Measurements from ENCODE around the gene RPTOR. TPM values are rescaled to one million over a fixed set of nuclear protein-coding genes. Genes with fewer than 3 reads are reported as not detected.

The RPTOR gene
- total and polyA plus RNA-seq, 4 experiments from 2014 or later = 2.4 to 51.8 (median 29.6) TPM

DNA sequence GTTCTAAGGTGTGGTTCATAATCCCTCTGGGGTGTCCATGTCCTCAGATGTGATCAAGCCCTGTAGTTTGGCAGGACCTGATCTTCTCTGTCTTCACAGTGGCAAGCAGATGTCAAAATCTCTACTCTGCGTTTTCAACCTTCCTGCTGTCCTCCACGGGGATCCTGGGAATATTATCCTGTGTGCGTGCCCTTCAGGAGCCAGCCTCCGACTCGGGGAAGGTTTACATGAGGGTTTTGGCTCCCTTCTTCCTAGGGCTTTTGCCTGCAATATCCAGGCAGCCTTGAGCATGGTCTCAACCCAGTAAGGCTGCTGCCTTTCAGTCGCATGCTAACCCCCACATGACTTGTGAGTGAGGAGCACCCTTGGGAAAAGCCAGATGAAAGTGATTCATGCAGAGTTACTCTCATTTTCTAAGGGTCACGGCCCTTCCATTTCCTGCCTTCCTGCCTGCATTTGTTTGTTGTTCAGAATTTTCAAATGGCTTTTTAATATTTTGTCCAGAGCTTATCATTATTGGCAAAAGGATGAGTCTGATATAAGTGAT lies 244.8 kb downstream of the RPTOR start:
- peaks cover 90% of the 10 kb centered on the region for H3K4me1 ChIP-seq (ENCODE audit: insufficient read depth, low read length)
- POLR2A ChIA-PET (ENCODE audit: partially characterized antibody) = interaction anchor here (0.8 to 4.1 kb wide), 13 partner anchors 7 to 87 kb away, joined by 3 to 51 read pairs (median 6); no protein-coding TSS in a partner anchor

DNA sequence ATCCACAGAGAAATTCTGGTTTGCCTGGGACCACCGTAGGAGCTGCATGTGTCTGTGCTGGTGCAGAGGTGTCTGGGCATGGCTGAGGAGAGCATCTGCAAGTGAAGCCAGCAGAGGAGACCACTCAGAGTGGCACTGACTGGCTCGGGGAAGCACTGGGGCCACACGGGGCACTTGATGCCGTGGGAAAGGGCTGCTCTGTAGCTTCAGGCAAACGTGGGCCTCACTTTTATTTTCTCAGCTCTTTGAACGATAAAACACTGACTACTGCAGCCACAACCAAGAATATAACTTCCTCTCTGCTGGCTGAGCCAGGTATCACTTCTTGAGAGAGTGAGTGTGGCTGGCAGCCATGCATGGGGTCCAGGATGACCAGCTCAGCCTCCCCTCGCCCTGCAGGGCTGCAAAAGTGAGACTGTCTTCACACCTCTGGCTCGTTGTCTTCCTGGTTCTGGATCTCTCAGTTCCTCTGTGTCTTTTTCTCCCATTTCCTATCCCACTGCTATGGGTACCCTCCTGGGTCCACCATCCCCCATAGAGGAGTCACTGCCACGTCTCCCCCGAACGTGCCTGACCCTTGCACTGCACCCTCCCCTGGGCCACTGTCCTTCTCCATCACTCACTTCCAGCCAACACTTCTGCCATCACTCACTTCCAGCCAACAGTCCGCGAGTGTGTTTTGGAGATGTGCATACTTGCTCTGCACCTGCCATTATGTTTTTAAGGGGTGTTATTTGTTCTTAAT lies 245.6 kb downstream of the RPTOR start:
- peak overlapping the region; percentile 87 to 96 (median 95) for H3K27ac Mint-ChIP-seq
- Histone ChIP-seq H3K4me3 (ENCODE audit: low read length in 2 of 2) (peak overlapping the region in 1 of 2 donors; percentile 3), H3K4me1 (ENCODE audit: insufficient read depth, low read length) (peaks cover 84% of the 10 kb centered on the region), H3K36me3 (ENCODE audit: insufficient read depth, low read length) (no peaks in the 10 kb centered on the region), H3K27me3 (ENCODE audit: insufficient read depth, low read length) (no peaks in the 10 kb centered on the region), H3K27ac (ENCODE audit: low read depth, low read length) (peak overlapping the region; percentile 50), H3K9me3 (ENCODE audit: control insufficient read depth in 1 of 2, low read length in 2 of 2) (no peaks in the 10 kb centered on the region)
- peaks cover 66 to 94% (median 77%) of the 10 kb centered on the region in 4 donors for H3K4me1 Mint-ChIP-seq
- DNase-seq = peak in 3 of 5 donors; percentile 32 to 43 (median 39)
- intact Hi-C loops (cut with micrococcal nuclease) = loop anchor here (1.0 to 5.0 kb wide), 4 partner anchors 9 to 67 kb away; no protein-coding TSS in a partner anchor
- H3K4me3 Mint-ChIP-seq = peak overlapping the region; percentile 71 to 92 (median 86)
- peaks cover 0 to 2% (median 0%) of the 10 kb centered on the region in 8 donors for H3K9me3 Mint-ChIP-seq
- POLR2A ChIA-PET (ENCODE audit: partially characterized antibody) = interaction anchor here (0.8 to 4.1 kb wide), 18 partner anchors 8 to 141 kb away, joined by 3 to 51 read pairs (median 4); no protein-coding TSS in a partner anchor
- H3K27me3 Mint-ChIP-seq = no peaks in the 10 kb centered on the region
- peaks cover 12 to 28% of the 10 kb centered on the region in 2 donors for H3K36me3 Mint-ChIP-seq
- CTCF ChIA-PET (ENCODE audit: partially characterized antibody) = interaction anchor here (0.8 to 5.3 kb wide), 10 partner anchors 8 to 214 kb away, joined by 3 to 29 read pairs (median 5); no protein-coding TSS in a partner anchor

More for the DNA sequence above, 244.8 kb downstream of the RPTOR start:
- Histone ChIP-seq H3K27ac (ENCODE audit: low read depth, low read length) (peak overlapping the region; percentile 50), H3K27me3 (ENCODE audit: insufficient read depth, low read length) (no peaks in the 10 kb centered on the region), H3K4me3 (ENCODE audit: low read length in 2 of 2) (peak overlapping the region; percentile 3 to 31), H3K9me3 (ENCODE audit: control insufficient read depth in 1 of 2, low read length in 2 of 2) (no peaks in the 10 kb centered on the region), H3K36me3 (ENCODE audit: insufficient read depth, low read length) (no peaks in the 10 kb centered on the region)
- no peak for DNase-seq
- Mint-ChIP-seq H3K27me3 (no peaks in the 10 kb centered on the region), H3K36me3 (peaks cover 9 to 24% of the 10 kb centered on the region in 2 donors), H3K27ac (peak overlapping the region; percentile 87 to 96 (median 95)), H3K9me3 (peaks cover 0 to 2% (median 0%) of the 10 kb centered on the region in 8 donors), H3K4me3 (peak overlapping the region; percentile 71 to 92 (median 86)), H3K4me1 (peaks cover 64 to 93% (median 81%) of the 10 kb centered on the region in 4 donors)
- intact Hi-C loops (cut with micrococcal nuclease) = loop anchor here (10.0 kb wide), 1 partner anchor 215 kb away; no protein-coding TSS in a partner anchor
- CTCF ChIA-PET (ENCODE audit: partially characterized antibody) = interaction anchor here (0.8 to 5.3 kb wide), 7 partner anchors 7 to 213 kb away, joined by 3 to 29 read pairs (median 6); no protein-coding TSS in a partner anchor

DNA sequence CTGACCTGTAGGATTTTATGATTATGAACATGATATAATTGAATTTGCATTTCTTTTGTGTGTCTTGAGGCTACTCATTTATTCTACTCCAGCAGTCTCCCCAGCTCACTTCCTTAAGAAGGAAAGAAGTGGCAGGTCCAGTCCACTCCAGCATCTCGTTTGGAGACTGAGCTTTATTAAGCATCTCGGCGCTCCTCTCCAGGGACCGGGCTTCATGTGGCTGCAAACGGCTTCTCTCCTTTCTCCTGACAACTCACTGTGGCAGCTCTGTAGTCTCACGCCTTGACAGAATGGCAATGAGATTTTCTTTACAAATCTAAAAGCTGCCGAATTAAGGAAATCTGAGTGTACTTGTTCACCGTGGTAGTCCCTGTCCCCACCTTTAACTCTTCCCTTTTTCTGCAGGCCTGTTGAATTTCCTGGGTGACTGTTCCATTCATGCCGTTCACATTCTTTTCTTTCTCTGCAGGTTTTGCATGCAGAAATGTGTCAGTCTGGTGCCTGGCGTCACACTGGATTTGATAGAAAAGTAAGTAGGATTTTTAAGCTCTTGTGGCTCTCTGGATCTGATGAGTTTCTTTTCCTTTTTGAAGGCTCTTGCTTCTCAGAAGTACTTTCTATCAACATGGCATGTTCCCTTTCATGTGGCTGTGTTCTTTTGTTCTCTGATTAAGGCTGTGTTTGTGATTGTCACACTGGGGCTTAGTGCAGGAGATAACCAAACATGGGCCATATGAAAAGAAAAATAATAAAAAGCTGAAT lies 246.5 kb downstream of the RPTOR start:
- POLR2A ChIA-PET (ENCODE audit: partially characterized antibody) = interaction anchor here (0.7 to 4.1 kb wide), 19 partner anchors 9 to 142 kb away, joined by 3 to 51 read pairs (median 4); no protein-coding TSS in a partner anchor
- intact Hi-C loops (cut with micrococcal nuclease) = loop anchor here (1.0 to 5.0 kb wide), 4 partner anchors 10 to 66 kb away; no protein-coding TSS in a partner anchor
- H3K9me3 ChIP-seq (ENCODE audit: control insufficient read depth in 1 of 2, low read length in 2 of 2) = no peaks in the 10 kb centered on the region
- H3K4me1 ChIP-seq (ENCODE audit: insufficient read depth, low read length) = peaks cover 74% of the 10 kb centered on the region
- H3K36me3 Mint-ChIP-seq = peaks cover 12 to 32% of the 10 kb centered on the region in 2 donors
- peak overlapping the region; percentile 71 to 92 (median 86) for H3K4me3 Mint-ChIP-seq
- H3K9me3 Mint-ChIP-seq = peaks cover 0 to 2% (median 0%) of the 10 kb centered on the region in 8 donors
- no peaks in the 10 kb centered on the region for H3K36me3 ChIP-seq (ENCODE audit: insufficient read depth, low read length)
- H3K27me3 ChIP-seq (ENCODE audit: insufficient read depth, low read length) = no peaks in the 10 kb centered on the region
- H3K4me3 ChIP-seq (ENCODE audit: low read length in 2 of 2) = peak overlapping the region in 1 of 2 donors; percentile 13
- CTCF ChIA-PET (ENCODE audit: partially characterized antibody) = interaction anchor here (0.7 to 5.3 kb wide), 12 partner anchors 9 to 215 kb away, joined by 3 to 29 read pairs (median 5); no protein-coding TSS in a partner anchor
- peak overlapping the region; percentile 50 for H3K27ac ChIP-seq (ENCODE audit: low read depth, low read length)
- peak overlapping the region; percentile 87 to 96 (median 95) for H3K27ac Mint-ChIP-seq
- peak in 4 of 5 donors; percentile 41 to 57 (median 50) for DNase-seq
- H3K27me3 Mint-ChIP-seq = no peaks in the 10 kb centered on the region
- H3K4me1 Mint-ChIP-seq = peaks cover 61 to 84% (median 69%) of the 10 kb centered on the region in 4 donors

DNA sequence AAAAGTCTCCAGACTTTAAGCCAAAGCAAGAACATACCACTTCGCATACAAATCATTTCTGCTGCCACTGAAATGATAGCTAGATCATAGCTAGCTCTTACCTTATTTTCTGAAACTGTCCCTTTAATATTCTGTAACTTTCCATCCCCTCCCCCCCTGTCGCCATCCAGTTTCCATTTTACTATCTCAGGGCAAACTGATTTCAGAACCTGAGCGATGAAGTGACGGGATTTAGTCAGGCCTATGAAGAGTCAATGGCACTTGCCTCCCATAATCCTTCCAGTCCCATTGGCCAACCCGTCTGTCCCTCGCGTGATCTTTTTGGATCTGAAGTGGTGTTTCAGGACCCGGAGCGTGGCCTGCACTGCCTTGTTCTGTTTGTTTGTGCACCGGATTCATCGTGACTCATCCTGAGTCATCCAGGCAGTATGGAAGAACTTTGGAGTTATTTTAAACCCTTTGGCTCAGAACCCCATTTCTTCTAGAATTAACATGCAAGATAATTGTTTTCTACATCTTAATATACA lies 247.2 kb downstream of the RPTOR start:
- H3K27ac ChIP-seq (ENCODE audit: low read depth, low read length) = peak overlapping the region; percentile 50
- no peaks in the 10 kb centered on the region for H3K36me3 ChIP-seq (ENCODE audit: insufficient read depth, low read length)
- Mint-ChIP-seq H3K27me3 (no peaks in the 10 kb centered on the region), H3K9me3 (peaks cover 0 to 2% (median 0%) of the 10 kb centered on the region in 8 donors), H3K27ac (peak overlapping the region; percentile 87 to 96 (median 95)), H3K4me3 (peak overlapping the region; percentile 64 to 92 (median 86)), H3K4me1 (peaks cover 61 to 81% (median 65%) of the 10 kb centered on the region in 4 donors), H3K36me3 (peaks cover 12 to 32% of the 10 kb centered on the region in 2 donors)
- POLR2A ChIA-PET (ENCODE audit: partially characterized antibody) = interaction anchor here (0.7 to 4.1 kb wide), 17 partner anchors 10 to 143 kb away, joined by 3 to 51 read pairs (median 4); no protein-coding TSS in a partner anchor
- intact Hi-C loops (cut with micrococcal nuclease) = loop anchor here (2.0 to 5.0 kb wide), 3 partner anchors 41 to 65 kb away; no protein-coding TSS in a partner anchor
- H3K9me3 ChIP-seq (ENCODE audit: control insufficient read depth in 1 of 2, low read length in 2 of 2) = no peaks in the 10 kb centered on the region
- peak in 4 of 5 donors; percentile 22 to 75 (median 30) for DNase-seq
- peak overlapping the region in 1 of 2 donors; percentile 13 for H3K4me3 ChIP-seq (ENCODE audit: low read length in 2 of 2)
- no peaks in the 10 kb centered on the region for H3K27me3 ChIP-seq (ENCODE audit: insufficient read depth, low read length)
- peaks cover 69% of the 10 kb centered on the region for H3K4me1 ChIP-seq (ENCODE audit: insufficient read depth, low read length)
- CTCF ChIA-PET (ENCODE audit: partially characterized antibody) = interaction anchor here (1.0 to 5.3 kb wide), 7 partner anchors 9 to 89 kb away, joined by 3 to 29 read pairs (median 4); no protein-coding TSS in a partner anchor

DNA sequence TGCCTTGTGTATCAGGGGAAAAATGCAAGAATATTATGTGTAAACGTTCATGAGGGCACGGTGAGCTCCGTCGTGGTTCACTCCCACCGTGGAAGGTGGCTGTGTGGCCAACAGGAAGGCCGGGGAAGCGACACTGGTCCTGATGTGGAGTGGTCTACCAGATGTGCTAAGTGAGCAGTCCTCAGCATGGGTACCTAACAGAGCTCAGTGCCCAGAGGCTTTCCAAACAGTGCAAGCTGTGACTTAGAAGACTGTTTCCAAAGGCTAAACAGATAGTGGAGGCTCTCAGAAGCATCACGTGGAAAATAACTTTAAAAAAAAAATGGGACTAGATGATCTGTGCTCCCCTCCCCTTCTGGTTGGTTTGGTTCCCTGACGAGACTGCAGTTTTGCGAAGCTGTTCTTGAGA lies 247.7 kb downstream of the RPTOR start:
- peak overlapping the region; percentile 50 for H3K27ac ChIP-seq (ENCODE audit: low read depth, low read length)
- CTCF ChIA-PET (ENCODE audit: partially characterized antibody) = interaction anchor here (1.0 to 5.3 kb wide), 5 partner anchors 10 to 79 kb away, joined by 3 to 29 read pairs (median 4); no protein-coding TSS in a partner anchor

More for the DNA sequence above, 247.7 kb downstream of the RPTOR start:
- H3K36me3 Mint-ChIP-seq = peaks cover 13 to 27% of the 10 kb centered on the region in 2 donors
- Histone ChIP-seq H3K27me3 (ENCODE audit: insufficient read depth, low read length) (no peaks in the 10 kb centered on the region), H3K36me3 (ENCODE audit: insufficient read depth, low read length) (no peaks in the 10 kb centered on the region), H3K4me1 (ENCODE audit: insufficient read depth, low read length) (peaks cover 63% of the 10 kb centered on the region), H3K9me3 (ENCODE audit: control insufficient read depth in 1 of 2, low read length in 2 of 2) (no peaks in the 10 kb centered on the region), H3K4me3 (ENCODE audit: low read length in 2 of 2) (no peak overlapping the region)
- peaks cover 0 to 2% (median 0%) of the 10 kb centered on the region in 8 donors for H3K9me3 Mint-ChIP-seq
- H3K4me1 Mint-ChIP-seq = peaks cover 57 to 76% (median 60%) of the 10 kb centered on the region in 4 donors
- peak overlapping the region in 7 of 8 donors; percentile 18 to 92 (median 77) for H3K4me3 Mint-ChIP-seq
- intact Hi-C loops (cut with micrococcal nuclease) = loop anchor here (5.0 kb wide), 1 partner anchor 60 kb away; no protein-coding TSS in a partner anchor
- POLR2A ChIA-PET (ENCODE audit: partially characterized antibody) = interaction anchor here (0.6 to 4.1 kb wide), 9 partner anchors 10 to 252 kb away, joined by 3 to 51 read pairs (median 5); no protein-coding TSS in a partner anchor
- H3K27me3 Mint-ChIP-seq = no peaks in the 10 kb centered on the region
- DNase-seq = no peak
- H3K27ac Mint-ChIP-seq = peak overlapping the region; percentile 84 to 96 (median 95)

Data from CD4-positive, alpha-beta memory T cell (primary cell).